B cell (primary cell): Measurements from ENCODE around the gene DIP2B.

Experiments used
- EZH2 ChIP-seq: IDR thresholded peaks from 2 replicates; pipeline ENCODE4 v1.6.1; 2012; ENCODE audit warnings: borderline replicate concordance, low read depth, mild to moderate bottlenecking, moderate library complexity, low read length; ENCODE audit not compliant: insufficient read depth, poor library complexity, severe bottlenecking
- TF ChIP-seq, protein P1 (sequence below): fragments of 200-600 bp; IDR thresholded peaks from one replicate; pipeline ENCODE4 v1.8.0; 2022; ENCODE audit warnings: antibody characterized with exemption, mild to moderate bottlenecking

DNA sequence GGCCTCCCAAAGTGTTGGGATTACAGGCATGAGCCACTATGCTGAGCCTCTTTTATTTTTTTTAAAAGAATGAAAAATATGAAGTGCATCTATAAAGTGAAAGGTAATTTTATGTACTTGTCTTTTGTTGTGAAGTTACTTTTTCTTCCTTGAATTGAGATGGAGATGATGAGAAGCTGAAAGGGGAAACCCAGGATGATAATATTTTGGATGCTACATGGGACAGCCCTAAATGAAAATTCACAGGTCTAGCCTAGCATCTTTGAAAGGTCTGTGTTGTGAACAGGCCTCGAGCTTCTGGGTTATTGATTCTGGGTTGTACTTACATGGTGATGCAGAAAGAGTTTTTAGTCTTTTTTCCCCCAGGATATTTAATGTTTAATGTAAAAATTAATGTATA lies 14.6 kb downstream of the DIP2B start:
- TF ChIP-seq, protein P1, sequence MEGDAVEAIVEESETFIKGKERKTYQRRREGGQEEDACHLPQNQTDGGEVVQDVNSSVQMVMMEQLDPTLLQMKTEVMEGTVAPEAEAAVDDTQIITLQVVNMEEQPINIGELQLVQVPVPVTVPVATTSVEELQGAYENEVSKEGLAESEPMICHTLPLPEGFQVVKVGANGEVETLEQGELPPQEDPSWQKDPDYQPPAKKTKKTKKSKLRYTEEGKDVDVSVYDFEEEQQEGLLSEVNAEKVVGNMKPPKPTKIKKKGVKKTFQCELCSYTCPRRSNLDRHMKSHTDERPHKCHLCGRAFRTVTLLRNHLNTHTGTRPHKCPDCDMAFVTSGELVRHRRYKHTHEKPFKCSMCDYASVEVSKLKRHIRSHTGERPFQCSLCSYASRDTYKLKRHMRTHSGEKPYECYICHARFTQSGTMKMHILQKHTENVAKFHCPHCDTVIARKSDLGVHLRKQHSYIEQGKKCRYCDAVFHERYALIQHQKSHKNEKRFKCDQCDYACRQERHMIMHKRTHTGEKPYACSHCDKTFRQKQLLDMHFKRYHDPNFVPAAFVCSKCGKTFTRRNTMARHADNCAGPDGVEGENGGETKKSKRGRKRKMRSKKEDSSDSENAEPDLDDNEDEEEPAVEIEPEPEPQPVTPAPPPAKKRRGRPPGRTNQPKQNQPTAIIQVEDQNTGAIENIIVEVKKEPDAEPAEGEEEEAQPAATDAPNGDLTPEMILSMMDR = no peak
- no peak for TF ChIP-seq EZH2
